ENCODE measurements around the gene LRPPRC. TPM values are rescaled to one million over a fixed set of nuclear protein-coding genes. Genes with fewer than 3 reads are reported as not detected.
A peak's percentile ranks its signal among the peaks of the same experiment; 100 is the strongest.

LRPPRC gene
- total RNA-seq, 1 donor from 2014 or later, result 150 TPM

DNA sequence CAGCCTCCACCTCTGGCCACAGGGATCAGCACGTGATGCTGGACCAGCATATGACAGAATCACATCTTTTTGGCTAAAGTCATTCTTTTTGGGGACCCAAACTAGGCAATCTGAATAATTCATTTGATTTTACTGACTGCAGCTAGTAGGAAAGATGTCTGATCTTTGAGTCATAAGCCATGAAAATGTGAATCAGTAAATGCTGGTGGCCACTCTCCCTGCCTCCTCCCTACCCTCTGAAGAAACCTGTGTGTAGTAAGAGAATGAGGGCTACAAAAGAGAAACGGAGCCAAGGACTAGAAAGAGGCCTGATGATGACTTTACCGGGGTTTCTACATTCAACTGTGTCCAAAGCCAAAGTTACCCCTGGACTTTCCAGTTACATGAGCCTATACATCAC is 10.1 kb upstream of the LRPPRC start:
- Mint-ChIP-seq H3K27me3 (ENCODE audit: insufficient read depth) (peaks cover 16% of the 10 kb centered on the region), H3K36me3 (ENCODE audit: low read depth) (no peaks in the 10 kb centered on the region), H3K9me3 (no peaks in the 10 kb centered on the region), H3K4me3 (no peak overlapping the region), H3K27ac (no peak overlapping the region), H3K4me1 (ENCODE audit: low read depth) (peaks cover 11% of the 10 kb centered on the region)
- DNase-seq (ENCODE audit: low spot score), result no peak
- intact Hi-C loops (cut with micrococcal nuclease), result no loop called here

DNA sequence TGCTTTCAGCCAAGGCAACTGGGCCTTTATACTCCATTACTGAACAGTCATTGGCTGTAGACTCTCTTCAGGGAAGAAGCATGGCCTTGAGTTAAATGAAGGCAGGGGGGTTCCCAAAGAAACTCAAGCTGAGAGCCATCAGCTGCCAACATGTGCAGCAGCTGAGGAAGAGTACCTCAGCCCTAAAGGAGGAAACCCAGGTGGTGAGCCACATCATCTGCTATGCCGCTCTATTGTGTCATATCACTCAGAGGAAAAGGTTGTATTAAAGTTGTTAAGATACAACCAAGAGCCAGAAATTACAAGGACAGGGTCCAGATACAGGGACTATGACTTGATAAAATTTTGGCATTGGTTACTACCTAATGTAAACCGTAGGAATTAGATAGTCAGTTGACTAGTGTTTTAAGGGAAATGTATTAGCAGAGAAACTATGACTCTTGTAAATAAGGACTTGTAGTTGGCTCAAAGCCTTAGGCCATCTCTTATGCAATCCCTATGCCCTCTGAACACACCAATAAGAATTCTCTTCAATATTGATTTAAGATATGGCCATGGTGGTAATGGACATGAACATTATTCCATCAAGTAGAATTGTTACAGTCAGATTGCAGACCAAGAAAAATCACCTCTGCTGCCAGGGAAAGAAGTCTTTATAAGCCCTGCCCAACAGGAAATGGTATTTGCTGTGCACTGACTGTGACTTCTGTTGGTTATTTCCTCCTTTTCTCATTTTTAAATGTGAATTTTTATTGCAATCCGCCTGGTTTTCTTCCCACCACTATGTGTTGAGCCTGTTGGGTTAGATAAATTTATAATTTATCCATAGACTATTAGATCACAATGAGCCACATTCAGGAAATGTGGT is 9.2 kb upstream of the LRPPRC start:
- H3K27me3 Mint-ChIP-seq (ENCODE audit: insufficient read depth), result peaks cover 15% of the 10 kb centered on the region
- H3K4me1 Mint-ChIP-seq (ENCODE audit: low read depth), result peaks cover 11% of the 10 kb centered on the region
- intact Hi-C loops (cut with micrococcal nuclease), result no loop called here
- H3K4me3 Mint-ChIP-seq, result no peak overlapping the region
- H3K9me3 Mint-ChIP-seq, result no peaks in the 10 kb centered on the region
- H3K27ac Mint-ChIP-seq, result no peak overlapping the region
- no peaks in the 10 kb centered on the region for H3K36me3 Mint-ChIP-seq (ENCODE audit: low read depth)
- DNase-seq (ENCODE audit: low spot score), result no peak

GRCh38 chr2:44001716-44002115 is 5.9 kb upstream of the LRPPRC start:
- H3K4me1 Mint-ChIP-seq (ENCODE audit: low read depth), result peaks cover 11% of the 10 kb centered on the region

GRCh38 chr2:43998263-43998662 is 2.5 kb upstream of the LRPPRC start:
- Mint-ChIP-seq H3K9me3 (no peaks in the 10 kb centered on the region), H3K27me3 (ENCODE audit: insufficient read depth) (peaks cover 16% of the 10 kb centered on the region), H3K27ac (no peak overlapping the region), H3K4me1 (ENCODE audit: low read depth) (peaks cover 24% of the 10 kb centered on the region), H3K36me3 (ENCODE audit: low read depth) (peaks cover 12% of the 10 kb centered on the region), H3K4me3 (no peak overlapping the region)
- intact Hi-C loops (cut with micrococcal nuclease), result loop anchor here (5.0 kb wide), 2 partner anchors 401 to 1186 kb away; partner anchors contain the start of gene THADA
- no peak for DNase-seq (ENCODE audit: low spot score)

More at GRCh38 chr2:44001716-44002115, 5.9 kb upstream of the LRPPRC start:
- Mint-ChIP-seq H3K27me3 (ENCODE audit: insufficient read depth) (peaks cover 16% of the 10 kb centered on the region), H3K4me3 (no peak overlapping the region), H3K27ac (no peak overlapping the region), H3K36me3 (ENCODE audit: low read depth) (no peaks in the 10 kb centered on the region), H3K9me3 (no peaks in the 10 kb centered on the region)
- DNase-seq (ENCODE audit: low spot score), result no peak
- intact Hi-C loops (cut with micrococcal nuclease), result no loop called here

- Mint-ChIP-seq H3K36me3 (ENCODE audit: low read depth) (peaks cover 39% of the 10 kb centered on the region), H3K4me3 (peak overlapping the region; percentile 95), H3K9me3 (no peaks in the 10 kb centered on the region), H3K4me1 (ENCODE audit: low read depth) (peaks cover 51% of the 10 kb centered on the region), H3K27ac (peak overlapping the region; percentile 46), H3K27me3 (ENCODE audit: insufficient read depth) (no peaks in the 10 kb centered on the region)
- intact Hi-C loops (cut with micrococcal nuclease), result no loop called here
- DNase-seq (ENCODE audit: low spot score), result no peak
Observed at GRCh38 chr2:43993437-43993836, 2.4 kb downstream of the LRPPRC start.

- H3K9me3 Mint-ChIP-seq, result no peaks in the 10 kb centered on the region
- DNase-seq (ENCODE audit: low spot score), result no peak
- H3K27me3 Mint-ChIP-seq (ENCODE audit: insufficient read depth), result no peaks in the 10 kb centered on the region
- intact Hi-C loops (cut with micrococcal nuclease), result no loop called here
- no peak overlapping the region for H3K27ac Mint-ChIP-seq
- H3K36me3 Mint-ChIP-seq (ENCODE audit: low read depth), result peaks cover 49% of the 10 kb centered on the region
- no peak overlapping the region for H3K4me3 Mint-ChIP-seq
- peaks cover 49% of the 10 kb centered on the region for H3K4me1 Mint-ChIP-seq (ENCODE audit: low read depth)
Observed at GRCh38 chr2:43989545-43989944, 6.2 kb downstream of the LRPPRC start.

- Mint-ChIP-seq H3K27me3 (ENCODE audit: insufficient read depth) (no peaks in the 10 kb centered on the region), H3K27ac (no peak overlapping the region), H3K9me3 (no peaks in the 10 kb centered on the region), H3K4me3 (no peak overlapping the region), H3K4me1 (ENCODE audit: low read depth) (peaks cover 20% of the 10 kb centered on the region), H3K36me3 (ENCODE audit: low read depth) (peaks cover 35% of the 10 kb centered on the region)
- intact Hi-C loops (cut with micrococcal nuclease), result no loop called here
- no peak for DNase-seq (ENCODE audit: low spot score)
Observed at GRCh38 chr2:43986600-43986999, 9.2 kb downstream of the LRPPRC start.

GRCh38 chr2:43985359-43985758 is 10.4 kb downstream of the LRPPRC start:
- peak overlapping the region; percentile 3 for H3K27ac Mint-ChIP-seq
- no peak overlapping the region for H3K4me3 Mint-ChIP-seq
- peaks cover 19% of the 10 kb centered on the region for H3K4me1 Mint-ChIP-seq (ENCODE audit: low read depth)
- no peaks in the 10 kb centered on the region for H3K9me3 Mint-ChIP-seq
- intact Hi-C loops (cut with micrococcal nuclease), result no loop called here
- H3K27me3 Mint-ChIP-seq (ENCODE audit: insufficient read depth), result no peaks in the 10 kb centered on the region
- H3K36me3 Mint-ChIP-seq (ENCODE audit: low read depth), result peaks cover 37% of the 10 kb centered on the region
- no peak for DNase-seq (ENCODE audit: low spot score)

- no peaks in the 10 kb centered on the region for H3K27me3 Mint-ChIP-seq (ENCODE audit: insufficient read depth)
- H3K27ac Mint-ChIP-seq, result no peak overlapping the region
- intact Hi-C loops (cut with micrococcal nuclease), result no loop called here
- DNase-seq (ENCODE audit: low spot score), result no peak
- no peaks in the 10 kb centered on the region for H3K9me3 Mint-ChIP-seq
- H3K36me3 Mint-ChIP-seq (ENCODE audit: low read depth), result peaks cover 41% of the 10 kb centered on the region
- peaks cover 15% of the 10 kb centered on the region for H3K4me1 Mint-ChIP-seq (ENCODE audit: low read depth)
- H3K4me3 Mint-ChIP-seq, result no peak overlapping the region
Observed at GRCh38 chr2:43984533-43984932, 11.3 kb downstream of the LRPPRC start.

DNA sequence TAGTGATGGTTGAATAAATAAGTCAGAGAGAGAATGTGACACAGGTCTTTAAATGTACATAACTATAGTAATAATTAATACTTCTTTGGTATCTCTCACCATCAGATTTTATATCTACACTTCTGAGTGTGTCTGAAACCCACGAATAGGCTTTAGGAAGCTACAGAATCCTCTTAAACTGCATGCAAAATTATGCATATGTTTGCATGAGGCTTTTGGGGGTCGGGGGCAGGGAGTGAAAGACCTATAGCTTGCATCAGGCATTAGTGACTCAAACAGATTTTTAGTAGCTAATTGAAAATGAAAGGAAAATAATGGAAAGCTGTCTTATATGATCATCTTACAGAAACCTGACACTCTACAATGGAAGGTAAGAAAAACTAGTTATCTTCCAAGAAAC is 14.9 kb downstream of the LRPPRC start:
- Mint-ChIP-seq H3K27me3 (ENCODE audit: insufficient read depth) (no peaks in the 10 kb centered on the region), H3K9me3 (no peaks in the 10 kb centered on the region), H3K4me3 (no peak overlapping the region), H3K27ac (no peak overlapping the region), H3K4me1 (ENCODE audit: low read depth) (peaks cover 25% of the 10 kb centered on the region), H3K36me3 (ENCODE audit: low read depth) (peaks cover 35% of the 10 kb centered on the region)
- DNase-seq (ENCODE audit: low spot score), result no peak
- intact Hi-C loops (cut with micrococcal nuclease), result no loop called here

DNA sequence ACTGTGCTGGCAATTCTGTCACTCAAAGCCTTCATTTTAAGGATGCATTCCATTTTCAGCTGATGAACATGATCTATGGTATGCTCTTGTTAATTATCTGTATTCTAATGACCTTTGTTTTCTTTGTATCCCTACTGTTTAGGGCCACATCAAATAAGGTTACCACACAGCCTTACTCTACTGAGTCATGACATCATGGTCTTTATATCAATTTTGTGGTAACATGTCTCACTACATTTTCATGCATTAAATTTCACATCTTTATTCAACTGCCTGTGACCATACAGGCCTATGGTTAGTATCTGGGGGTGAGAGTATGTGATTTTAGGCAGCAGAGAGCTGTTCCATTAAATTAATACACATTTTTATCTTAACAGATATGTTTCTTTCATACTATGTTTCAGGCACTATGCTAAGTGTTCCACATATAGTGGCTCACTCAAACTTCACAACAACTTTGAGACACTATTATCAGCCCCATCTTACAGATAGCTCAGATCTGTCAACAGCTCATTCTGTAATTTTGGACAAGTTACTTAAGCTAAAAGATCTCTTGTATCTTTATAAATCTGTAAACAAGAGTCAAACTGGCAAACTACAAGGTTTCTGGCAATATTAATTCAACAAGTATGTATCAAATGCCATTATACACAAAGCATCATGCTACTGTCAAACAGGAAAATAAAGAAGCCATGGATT is 18.0 kb downstream of the LRPPRC start:
- DNase-seq (ENCODE audit: low spot score), result no peak
- Mint-ChIP-seq H3K4me1 (ENCODE audit: low read depth) (peaks cover 16% of the 10 kb centered on the region), H3K27ac (no peak overlapping the region), H3K9me3 (no peaks in the 10 kb centered on the region), H3K4me3 (no peak overlapping the region), H3K27me3 (ENCODE audit: insufficient read depth) (no peaks in the 10 kb centered on the region), H3K36me3 (ENCODE audit: low read depth) (peaks cover 44% of the 10 kb centered on the region)
- intact Hi-C loops (cut with micrococcal nuclease), result loop anchor here (5.0 kb wide), 1 partner anchor 36 kb away; no protein-coding TSS in a partner anchor

- DNase-seq (ENCODE audit: low spot score), result no peak
- Mint-ChIP-seq H3K4me1 (ENCODE audit: low read depth) (no peaks in the 10 kb centered on the region), H3K36me3 (ENCODE audit: low read depth) (peaks cover 35% of the 10 kb centered on the region), H3K4me3 (no peak overlapping the region), H3K27me3 (ENCODE audit: insufficient read depth) (no peaks in the 10 kb centered on the region), H3K27ac (no peak overlapping the region), H3K9me3 (no peaks in the 10 kb centered on the region)
- intact Hi-C loops (cut with micrococcal nuclease), result loop anchor here (5.0 kb wide), 1 partner anchor 49 kb away; no protein-coding TSS in a partner anchor
Observed at GRCh38 chr2:43960921-43961320, 34.9 kb downstream of the LRPPRC start.
